ENCODE results near the gene ELAPOR1. TPM values are rescaled to one million over a fixed set of nuclear protein-coding genes. Genes with fewer than 3 reads are reported as not detected.

Gene ELAPOR1
- total RNA-seq, 1 donor from 2014 or later = 0.83 TPM

- no peak overlapping the region for H3K27ac Mint-ChIP-seq (ENCODE audit: unreplicated experiment)
- DNase-seq (ENCODE audit: extremely low spot score, unreplicated experiment) = no peak
- H3K27me3 Mint-ChIP-seq (ENCODE audit: unreplicated experiment) = no peaks in the 10 kb centered on the region
- H3K4me3 Mint-ChIP-seq (ENCODE audit: unreplicated experiment) = no peak overlapping the region
- H3K4me1 Mint-ChIP-seq (ENCODE audit: unreplicated experiment) = peaks cover 4% of the 10 kb centered on the region
- no peaks in the 10 kb centered on the region for H3K36me3 Mint-ChIP-seq (ENCODE audit: unreplicated experiment)
- H3K9me3 Mint-ChIP-seq (ENCODE audit: unreplicated experiment) = no peaks in the 10 kb centered on the region
- no peak for TF ChIP-seq CTCF (IDR thresholded peaks at IDR 0.05)
Observed at GRCh38 chr1:109084563-109085517, 29.1 kb upstream of the ELAPOR1 start.

- Mint-ChIP-seq H3K36me3 (ENCODE audit: unreplicated experiment) (peaks cover 3% of the 10 kb centered on the region), H3K4me1 (ENCODE audit: unreplicated experiment) (peaks cover 27% of the 10 kb centered on the region), H3K9me3 (ENCODE audit: unreplicated experiment) (no peaks in the 10 kb centered on the region), H3K27me3 (ENCODE audit: unreplicated experiment) (no peaks in the 10 kb centered on the region), H3K27ac (ENCODE audit: unreplicated experiment) (peak overlapping the region; percentile 97), H3K4me3 (ENCODE audit: unreplicated experiment) (peak overlapping the region; percentile 95)
- peak; percentile 55 for TF ChIP-seq CTCF (IDR thresholded peaks at IDR 0.05)
- DNase-seq (ENCODE audit: extremely low spot score, unreplicated experiment) = no peak
Observed at GRCh38 chr1:109089242-109090015, 24.5 kb upstream of the ELAPOR1 start.

GRCh38 chr1:109090196-109091077 is 23.5 kb upstream of the ELAPOR1 start, which contains the start of gene TMEM167B:
TSS of gene TMEM167B (plus strand) at chr1:109090764. CDS start at chr1:109090873, 109 bp downstream.
- DNase-seq (ENCODE audit: extremely low spot score, unreplicated experiment) = peak; percentile 94
- H3K36me3 Mint-ChIP-seq (ENCODE audit: unreplicated experiment) = peaks cover 8% of the 10 kb centered on the region
- H3K4me1 Mint-ChIP-seq (ENCODE audit: unreplicated experiment) = peaks cover 27% of the 10 kb centered on the region
- peak within 1 kb of the TSS; percentile 95 for H3K4me3 Mint-ChIP-seq (ENCODE audit: unreplicated experiment)
- no peaks in the 10 kb centered on the region for H3K9me3 Mint-ChIP-seq (ENCODE audit: unreplicated experiment)
- no peaks in the 10 kb centered on the region for H3K27me3 Mint-ChIP-seq (ENCODE audit: unreplicated experiment)
- peak within 1 kb of the TSS; percentile 97 for H3K27ac Mint-ChIP-seq (ENCODE audit: unreplicated experiment)
- no peak for TF ChIP-seq CTCF (IDR thresholded peaks at IDR 0.05)

- Mint-ChIP-seq H3K27ac (ENCODE audit: unreplicated experiment) (peak overlapping the region; percentile 97), H3K9me3 (ENCODE audit: unreplicated experiment) (no peaks in the 10 kb centered on the region), H3K36me3 (ENCODE audit: unreplicated experiment) (peaks cover 9% of the 10 kb centered on the region), H3K27me3 (ENCODE audit: unreplicated experiment) (no peaks in the 10 kb centered on the region), H3K4me1 (ENCODE audit: unreplicated experiment) (peaks cover 27% of the 10 kb centered on the region), H3K4me3 (ENCODE audit: unreplicated experiment) (peak overlapping the region; percentile 95)
- DNase-seq (ENCODE audit: extremely low spot score, unreplicated experiment) = no peak
- TF ChIP-seq CTCF (IDR thresholded peaks at IDR 0.05) = no peak
Observed at GRCh38 chr1:109091078-109091838, 22.7 kb upstream of the ELAPOR1 start.
